HFF-Myc (cell line): ENCODE measurements around the gene TNIK.

Experiments
- DNase-seq: peaks from one replicate; pipeline ENCODE4 v3.0.0-alpha.2; 2011; ENCODE audit warnings: low read depth; ENCODE audit errors: extremely low read depth
- H3K4me3 ChIP-seq: replicated peaks from 2 replicates; pipeline ENCODE4 v1.5.1; 2011; ENCODE audit warnings: low read depth, mild to moderate bottlenecking, control low read depth, low read length
- TF ChIP-seq, protein P1 (sequence below): IDR thresholded peaks from 2 replicates; pipeline ENCODE4 v1.5.1; 2012; ENCODE audit warnings: mild to moderate bottlenecking, low read depth, low read length, control low read depth; ENCODE audit errors: missing control alignments

TNIK gene

GRCh38 chr3:171094411-171094810 lies 365.8 kb downstream of the TNIK start:
- TF ChIP-seq, protein P1, sequence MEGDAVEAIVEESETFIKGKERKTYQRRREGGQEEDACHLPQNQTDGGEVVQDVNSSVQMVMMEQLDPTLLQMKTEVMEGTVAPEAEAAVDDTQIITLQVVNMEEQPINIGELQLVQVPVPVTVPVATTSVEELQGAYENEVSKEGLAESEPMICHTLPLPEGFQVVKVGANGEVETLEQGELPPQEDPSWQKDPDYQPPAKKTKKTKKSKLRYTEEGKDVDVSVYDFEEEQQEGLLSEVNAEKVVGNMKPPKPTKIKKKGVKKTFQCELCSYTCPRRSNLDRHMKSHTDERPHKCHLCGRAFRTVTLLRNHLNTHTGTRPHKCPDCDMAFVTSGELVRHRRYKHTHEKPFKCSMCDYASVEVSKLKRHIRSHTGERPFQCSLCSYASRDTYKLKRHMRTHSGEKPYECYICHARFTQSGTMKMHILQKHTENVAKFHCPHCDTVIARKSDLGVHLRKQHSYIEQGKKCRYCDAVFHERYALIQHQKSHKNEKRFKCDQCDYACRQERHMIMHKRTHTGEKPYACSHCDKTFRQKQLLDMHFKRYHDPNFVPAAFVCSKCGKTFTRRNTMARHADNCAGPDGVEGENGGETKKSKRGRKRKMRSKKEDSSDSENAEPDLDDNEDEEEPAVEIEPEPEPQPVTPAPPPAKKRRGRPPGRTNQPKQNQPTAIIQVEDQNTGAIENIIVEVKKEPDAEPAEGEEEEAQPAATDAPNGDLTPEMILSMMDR = no peak
- H3K4me3 ChIP-seq = no peak overlapping the region
- no peak for DNase-seq

DNA sequence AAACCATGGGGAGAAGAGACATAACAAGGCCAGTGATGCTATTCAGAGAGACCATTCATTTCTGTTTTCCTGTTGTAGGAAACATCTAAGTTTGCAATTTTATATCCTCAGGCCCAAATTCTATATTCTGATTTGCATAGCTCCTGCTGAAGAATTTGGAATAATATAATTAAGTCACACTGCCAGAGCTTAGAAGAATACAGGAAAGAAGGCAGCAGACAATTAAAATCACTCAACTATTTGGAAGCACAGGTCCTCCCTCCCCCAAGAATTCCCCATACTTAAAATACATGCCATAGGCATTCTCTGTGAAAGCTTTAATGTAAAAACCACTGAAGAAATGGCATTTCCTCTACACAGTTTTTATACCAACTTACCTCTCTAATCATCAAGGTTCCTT lies 366.7 kb downstream of the TNIK start:
- H3K4me3 ChIP-seq = no peak overlapping the region
- TF ChIP-seq, protein P1 = no peak
- DNase-seq = no peak

DNA sequence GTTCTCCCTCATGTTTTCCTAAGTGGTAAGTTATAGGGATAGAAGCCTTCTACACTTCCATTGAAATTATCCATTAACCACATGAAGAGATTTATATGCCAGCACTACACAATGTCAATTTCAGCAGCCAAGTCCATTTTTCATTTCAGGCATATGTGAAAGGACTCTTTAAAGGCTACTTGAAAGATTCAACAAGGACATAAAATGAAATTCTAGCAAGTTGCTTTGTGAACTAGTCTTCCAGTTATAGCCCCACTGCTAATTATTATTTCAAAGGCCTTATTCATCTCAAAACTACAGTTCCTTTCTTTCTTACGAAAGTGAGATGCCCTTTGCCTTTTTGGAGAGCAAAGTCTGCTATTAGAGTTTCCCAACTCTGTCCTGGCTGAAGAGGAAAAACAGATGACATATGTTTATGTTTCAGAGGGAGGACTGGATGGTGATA lies 367.7 kb downstream of the TNIK start:
- H3K4me3 ChIP-seq = no peak overlapping the region
- TF ChIP-seq, protein P1 = no peak
- no peak for DNase-seq

- no peak for DNase-seq
- no peak overlapping the region for H3K4me3 ChIP-seq
- TF ChIP-seq, protein P1 = no peak
Observed at GRCh38 chr3:171090321-171090720, 369.9 kb downstream of the TNIK start.

GRCh38 chr3:171088964-171089754 lies 371.0 kb downstream of the TNIK start:
- TF ChIP-seq, protein P1 = no peak
- H3K4me3 ChIP-seq = no peak overlapping the region

DNA sequence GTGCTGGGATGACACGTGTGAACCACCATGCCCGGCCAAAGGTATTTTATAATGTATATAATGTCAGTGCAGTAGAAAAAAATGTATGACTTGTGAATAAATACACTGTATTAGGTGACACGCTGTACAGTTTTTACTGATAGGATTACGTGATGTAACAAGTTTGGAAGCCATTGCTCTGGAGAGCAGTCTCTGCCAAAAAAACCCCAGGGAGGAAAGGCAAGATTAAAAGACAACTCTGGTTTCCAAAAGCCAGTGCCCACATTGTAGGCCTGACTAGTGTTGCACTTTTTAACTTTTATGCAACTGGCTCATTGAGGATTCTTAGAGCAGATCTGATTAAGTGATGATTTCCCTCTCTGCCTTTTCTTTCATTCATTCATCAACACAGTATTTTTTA lies 371.7 kb downstream of the TNIK start:
- no peak for DNase-seq
- TF ChIP-seq, protein P1 = no peak
- no peak overlapping the region for H3K4me3 ChIP-seq

More at GRCh38 chr3:171088964-171089754, 371.0 kb downstream of the TNIK start:
- DNase-seq = peak; percentile 42
